Measurements from ENCODE around the gene SFXN5. TPM values are rescaled to one million over a fixed set of nuclear protein-coding genes. Genes with fewer than 3 reads are reported as not detected.

Gene SFXN5
- total RNA-seq, 1 experiment from 2014 or later, result 22.0 TPM

DNA sequence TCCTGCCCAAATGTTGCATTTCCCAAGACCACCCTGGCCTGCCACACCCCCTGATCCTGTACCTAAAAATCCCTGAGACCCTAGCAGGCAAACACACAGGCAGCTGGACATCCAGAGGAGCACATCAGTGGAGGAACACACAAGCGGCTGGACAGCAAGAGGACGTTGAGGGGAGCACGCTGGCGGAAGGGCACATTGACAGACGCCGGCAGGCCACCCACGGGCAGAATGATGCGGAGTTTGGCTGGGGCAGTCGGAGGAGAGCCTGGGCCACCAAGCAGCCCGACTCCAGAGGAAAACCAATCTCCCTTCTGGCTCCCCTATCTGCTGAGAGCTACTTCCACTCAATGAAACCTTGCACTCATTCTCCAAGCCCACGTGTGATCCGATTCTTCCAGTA, 106.5 kb downstream of the SFXN5 start:
- no peaks in the 10 kb centered on the region for H3K36me3 ChIP-seq (ENCODE audit: low read depth, low read length)
- H3K4me3 ChIP-seq (ENCODE audit: low read length), result no peak overlapping the region
- no peaks in the 10 kb centered on the region for H3F3A ChIP-seq (ENCODE audit: low read length, unreplicated experiment)
- H3K9me3 ChIP-seq (ENCODE audit: low read length), result no peaks in the 10 kb centered on the region
- H3K4me2 ChIP-seq (ENCODE audit: low read length), result no peak overlapping the region
- ChIA-PET POLR2A (ENCODE audit: unreplicated experiment) (no interaction called here), CTCF (no interaction called here)
- H3K27ac ChIP-seq (ENCODE audit: low read length), result no peak overlapping the region
- no peaks in the 10 kb centered on the region for H3K27me3 ChIP-seq (ENCODE audit: low read length)
- BruUV-seq (replicated peaks), result no TSS peak
- no peaks in the 10 kb centered on the region for H3K79me2 ChIP-seq (ENCODE audit: low read length)
- DNase-seq (no peak), ATAC-seq (no peak)
- H3K4me1 ChIP-seq (ENCODE audit: insufficient read depth, low read length), result no peaks in the 10 kb centered on the region
- H3K9ac ChIP-seq (ENCODE audit: low read length), result no peak overlapping the region
- intact Hi-C loops (cut with micrococcal nuclease), result no loop called here
- no peaks in the 10 kb centered on the region for H3K9me2 ChIP-seq (replicated peaks; ENCODE audit: low read length)
- no peaks in the 10 kb centered on the region for H4K20me1 ChIP-seq (ENCODE audit: low read length)
- H2AFZ ChIP-seq (ENCODE audit: low read length), result no peak overlapping the region
- no peak for TF ChIP-seq EZH2 (IDR thresholded peaks at IDR 0.05; ENCODE audit: low read length, unreplicated experiment)
- TF ChIP-seq EZH2phosphoT487 (IDR thresholded peaks at IDR 0.05; ENCODE audit: borderline replicate concordance, low read length), result no peak
- TF ChIP-seq CTCF (conservative IDR thresholded peaks at IDR 0.05; ENCODE audit: low read depth, low read length), result no peak

GRCh38 chr2:72964146-72964525, 107.4 kb downstream of the SFXN5 start:
- ChIA-PET POLR2A (ENCODE audit: unreplicated experiment) (interaction anchor here (0.6 kb wide), 1 partner anchor 278 kb away, joined by 3 read pairs; no protein-coding TSS in a partner anchor), CTCF (no interaction called here)
- no peak for ATAC-seq

More at GRCh38 chr2:72964146-72964525, 107.4 kb downstream of the SFXN5 start:
- H3K27ac ChIP-seq (ENCODE audit: low read length), result no peak overlapping the region
- no peak overlapping the region for H3K9ac ChIP-seq (ENCODE audit: low read length)
- BruUV-seq (replicated peaks), result no TSS peak
- H2AFZ ChIP-seq (ENCODE audit: low read length), result no peak overlapping the region
- DNase-seq, result no peak
- no peaks in the 10 kb centered on the region for H3K9me2 ChIP-seq (replicated peaks; ENCODE audit: low read length)
- H3K4me3 ChIP-seq (ENCODE audit: low read length), result no peak overlapping the region
- no peaks in the 10 kb centered on the region for H3K4me1 ChIP-seq (ENCODE audit: insufficient read depth, low read length)
- no peaks in the 10 kb centered on the region for H3K79me2 ChIP-seq (ENCODE audit: low read length)
- no peak for TF ChIP-seq EZH2phosphoT487 (IDR thresholded peaks at IDR 0.05; ENCODE audit: borderline replicate concordance, low read length)
- no peak for TF ChIP-seq EZH2 (IDR thresholded peaks at IDR 0.05; ENCODE audit: low read length, unreplicated experiment)
- no peak for TF ChIP-seq CTCF (conservative IDR thresholded peaks at IDR 0.05; ENCODE audit: low read depth, low read length)
- no peaks in the 10 kb centered on the region for H3K9me3 ChIP-seq (ENCODE audit: low read length)
- no peaks in the 10 kb centered on the region for H3K36me3 ChIP-seq (ENCODE audit: low read depth, low read length)
- intact Hi-C loops (cut with micrococcal nuclease), result no loop called here
- H4K20me1 ChIP-seq (ENCODE audit: low read length), result no peaks in the 10 kb centered on the region
- H3K27me3 ChIP-seq (ENCODE audit: low read length), result no peaks in the 10 kb centered on the region
- no peak overlapping the region for H3K4me2 ChIP-seq (ENCODE audit: low read length)
- H3F3A ChIP-seq (ENCODE audit: low read length, unreplicated experiment), result no peaks in the 10 kb centered on the region
